IPS-NIHi7 (cell line): ENCODE data around the gene EIF4G3.
"Not testable (repeated sequence)": the region's sequence is repeated elsewhere in the genome, so short reads cannot be mapped to it uniquely, and the experiment has no call there.

Experiments used
- DNase-seq: peaks from one replicate; pipeline ENCODE4 v3.0.0; 2012; ENCODE audit warnings: mixed read lengths; ENCODE audit errors: extremely low spot score

Gene EIF4G3

DNA sequence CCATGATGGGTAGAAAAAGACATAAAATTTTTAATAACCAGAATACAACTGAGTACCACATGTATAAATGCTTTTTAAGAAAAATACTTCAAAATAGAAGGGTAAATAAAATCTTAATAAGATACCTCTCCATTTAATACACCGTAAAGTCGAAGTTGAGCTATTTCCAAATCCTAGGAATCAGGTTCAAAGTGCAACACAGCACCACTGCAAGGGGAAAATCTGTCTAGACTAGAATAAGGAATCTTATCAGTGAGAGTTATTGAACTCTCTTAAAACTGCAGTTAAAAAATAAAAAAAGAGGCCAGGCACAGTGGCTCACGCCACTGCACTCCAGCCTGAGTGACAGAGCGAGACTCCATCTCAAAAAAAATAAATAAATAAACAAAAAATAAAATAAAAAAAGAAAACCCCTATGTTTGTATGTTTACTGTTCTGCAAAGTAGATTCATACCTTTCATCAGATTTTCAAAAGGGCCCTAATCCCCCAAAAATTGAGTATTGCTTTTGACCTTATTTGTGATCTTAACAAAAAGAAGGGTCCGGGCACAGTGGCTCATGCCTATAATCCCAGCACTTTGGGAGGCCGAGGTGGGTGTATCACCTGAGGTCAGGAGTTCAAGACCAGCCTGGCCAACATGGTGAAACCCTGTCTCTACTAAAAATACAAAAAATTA, 109.0 kb downstream of the EIF4G3 start:
- DNase-seq = no peak

DNA sequence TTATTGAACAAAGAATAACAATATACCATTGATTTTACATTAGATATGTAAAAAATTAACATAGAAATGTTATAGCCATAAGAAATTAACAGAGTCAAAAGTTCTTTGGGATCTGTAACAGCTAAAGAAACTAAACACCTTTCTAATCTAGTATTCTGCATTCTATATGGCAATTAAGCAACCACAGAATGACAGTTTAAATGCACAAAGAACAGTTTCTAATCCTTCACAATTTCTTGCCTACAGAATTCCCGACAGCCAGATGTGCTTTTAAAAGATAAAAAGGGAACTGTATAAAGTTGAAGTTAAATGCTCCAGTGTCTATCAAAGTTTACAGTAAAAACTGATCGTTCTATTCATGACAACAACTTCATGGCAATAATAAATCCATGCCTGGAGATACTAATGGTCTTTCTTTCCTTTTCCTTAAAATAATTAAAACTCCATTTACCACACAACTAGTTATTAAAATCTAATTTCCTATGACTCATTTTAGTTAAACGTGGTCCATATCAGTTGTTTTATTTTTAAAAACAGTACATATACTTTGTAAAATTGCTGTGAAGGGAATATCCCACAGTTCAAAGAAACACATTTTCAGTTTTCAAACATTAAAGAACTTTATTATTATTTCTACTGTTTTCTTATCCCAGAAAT, 110.2 kb downstream of the EIF4G3 start:
- DNase-seq = no peak

DNA sequence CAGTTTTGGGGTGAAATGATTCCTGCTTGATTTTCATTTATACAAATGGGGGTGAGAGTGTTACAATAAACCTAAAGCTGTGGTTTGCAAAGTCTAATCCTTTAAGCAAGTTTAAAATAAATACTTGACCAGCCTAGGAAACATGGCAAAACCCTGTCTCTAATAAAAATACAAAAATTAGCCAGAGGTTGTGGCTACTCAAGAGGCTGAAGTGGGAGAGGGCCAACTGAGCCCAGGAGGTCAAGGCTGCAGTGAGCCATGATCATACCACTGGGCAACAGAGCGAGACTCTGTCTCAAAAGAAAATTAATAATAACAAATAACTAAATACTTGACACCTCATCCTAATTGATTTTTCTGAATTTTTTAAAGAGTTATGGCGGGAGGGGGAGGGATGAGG, 110.8 kb downstream of the EIF4G3 start:
- no peak for DNase-seq

DNA sequence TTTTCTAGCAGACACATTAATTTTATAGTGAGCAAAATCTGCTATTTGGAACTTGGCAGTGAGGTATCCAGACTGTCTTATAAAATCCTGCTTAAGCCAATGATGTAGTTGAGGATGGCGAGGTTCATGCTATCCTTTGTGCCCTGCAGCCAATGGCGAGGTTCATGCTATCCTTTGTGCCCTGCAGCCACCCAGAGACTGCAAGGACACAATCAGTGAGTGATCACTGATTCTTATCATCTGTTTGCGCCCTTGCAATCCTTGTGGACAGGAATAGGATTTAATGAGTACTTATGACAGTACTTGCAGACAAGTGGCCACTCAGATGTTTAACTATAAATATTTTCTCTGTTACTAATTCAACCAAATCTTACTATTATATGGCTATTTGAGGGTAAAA, 112.6 kb downstream of the EIF4G3 start:
- DNase-seq = no peak

DNA sequence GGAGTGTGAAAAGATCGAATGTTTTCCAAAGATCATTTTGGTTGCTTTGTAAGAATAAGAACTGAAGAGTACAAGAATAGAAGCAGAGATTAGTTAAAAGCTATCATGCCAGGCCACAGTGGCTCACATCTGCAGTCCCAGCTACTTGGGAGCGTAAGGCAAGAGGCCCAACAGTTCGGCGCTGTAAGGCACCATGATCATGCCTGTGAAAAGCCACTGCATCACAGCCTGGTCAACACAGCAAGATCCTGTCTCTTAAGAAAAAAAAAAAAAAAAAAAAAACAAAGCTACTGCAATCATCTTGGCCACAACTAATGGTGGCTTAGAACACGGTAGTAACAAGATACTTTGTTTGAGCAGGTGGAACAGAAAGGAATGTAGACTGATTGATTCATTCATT, 116.2 kb downstream of the EIF4G3 start:
- no peak for DNase-seq

DNA sequence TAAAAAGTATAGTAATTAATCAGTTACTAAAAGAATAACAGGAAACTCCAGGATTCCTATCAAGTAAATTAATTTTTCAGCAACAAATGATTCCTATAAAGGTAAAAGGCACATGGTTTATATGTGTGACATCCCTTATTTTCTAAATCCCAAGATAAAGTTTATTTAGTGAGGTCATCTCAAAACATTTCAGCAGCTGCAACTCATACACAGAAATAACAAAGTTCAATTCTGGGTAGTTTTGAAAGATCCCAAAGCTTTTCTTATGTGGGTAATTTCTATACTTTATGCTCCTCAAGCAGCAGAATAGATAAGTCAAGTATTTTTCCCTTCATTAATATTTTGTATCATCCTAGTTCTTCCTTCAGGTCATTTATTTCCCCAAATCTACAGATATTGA, 117.7 kb downstream of the EIF4G3 start:
- DNase-seq = no peak

DNA sequence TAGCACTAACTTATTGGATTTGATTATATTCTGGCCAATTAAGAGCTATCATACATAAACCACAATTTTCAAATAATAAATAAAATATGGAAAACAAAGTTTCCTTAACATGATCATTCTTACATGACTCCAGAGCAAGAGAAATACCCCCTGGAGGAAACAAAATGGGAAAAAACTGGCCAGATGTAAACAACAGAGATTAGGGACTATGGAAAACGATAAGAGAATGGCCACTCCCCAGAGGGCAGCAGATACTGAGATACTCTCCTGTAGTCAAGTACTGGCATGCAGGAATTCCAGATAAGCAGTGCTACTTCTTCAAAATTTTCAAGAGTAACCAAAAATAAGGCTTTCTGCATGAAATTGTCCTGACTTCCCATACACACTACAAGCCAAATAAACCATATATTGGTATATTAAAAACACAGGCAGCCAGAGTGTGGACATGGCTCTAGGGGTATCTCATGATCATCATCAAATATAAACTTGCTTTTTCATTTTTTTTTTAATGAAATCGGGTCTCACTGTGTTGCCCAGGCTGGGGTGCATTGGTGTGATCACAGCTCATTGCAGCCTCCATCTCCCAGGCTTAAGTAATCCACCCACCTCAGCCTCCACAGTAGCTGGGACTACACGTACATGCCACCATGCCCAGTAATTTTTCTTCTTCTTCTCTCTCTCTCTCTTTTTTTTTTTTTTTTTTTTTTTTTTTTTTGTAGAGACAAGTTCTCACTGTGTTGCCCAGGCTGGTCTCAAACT, 118.5 kb downstream of the EIF4G3 start:
- peak; percentile 21 for DNase-seq

DNA sequence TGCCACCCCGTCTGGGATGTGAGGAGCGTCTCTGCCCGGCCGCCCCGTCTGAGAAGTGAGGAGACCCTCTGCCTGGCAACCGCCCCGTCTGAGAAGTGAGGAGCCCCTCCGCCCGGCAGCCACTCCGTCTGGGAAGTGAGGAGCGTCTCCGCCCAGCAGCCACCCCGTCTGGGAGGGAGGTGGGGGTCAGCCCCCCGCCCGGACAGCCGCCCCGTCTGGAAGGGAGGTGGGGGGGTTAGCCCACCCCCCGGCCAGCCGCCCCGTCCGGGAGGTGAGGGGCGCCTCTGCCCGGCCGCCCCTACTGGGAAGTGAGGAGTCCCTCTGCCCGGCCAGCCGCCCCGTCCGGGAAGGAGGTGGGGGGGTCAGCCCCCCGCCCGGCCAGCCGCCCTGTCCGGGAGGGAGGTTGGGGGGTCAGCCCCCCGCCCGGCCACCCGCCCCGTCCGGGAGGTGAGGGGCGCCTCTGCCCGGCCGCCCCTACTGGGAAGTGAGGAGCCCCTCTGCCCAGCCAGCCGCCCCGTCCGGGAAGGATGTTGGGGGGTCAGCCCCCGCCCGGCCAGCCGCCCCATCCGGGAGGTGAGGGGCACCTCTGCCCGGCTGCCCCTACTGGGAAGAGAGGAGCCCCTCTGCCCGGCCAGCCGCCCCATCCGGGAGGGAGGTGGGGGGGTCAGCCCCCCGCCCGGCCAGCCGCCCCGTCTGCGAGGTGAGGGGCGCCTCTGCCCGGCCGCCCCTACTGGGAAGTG, 123.3 kb downstream of the EIF4G3 start:
- not testable (repeated sequence) for DNase-seq

DNA sequence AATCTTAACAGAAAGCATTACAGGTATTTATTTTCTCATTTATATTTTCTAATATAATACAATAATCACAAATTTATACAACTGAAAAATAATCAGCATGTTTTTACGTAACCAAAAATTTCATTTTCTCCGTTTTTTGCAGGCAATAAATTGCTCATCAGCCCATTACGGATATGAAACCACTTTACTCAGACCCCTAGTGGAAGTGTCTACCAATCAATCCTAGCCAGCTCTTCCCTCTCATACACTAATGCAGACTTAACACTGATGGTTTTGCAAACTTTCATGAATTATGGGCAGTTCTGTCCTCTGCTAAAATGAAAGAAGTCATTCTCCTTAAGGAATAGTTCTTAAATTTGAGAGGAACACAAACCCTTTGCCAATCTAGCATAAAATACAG, 124.7 kb downstream of the EIF4G3 start:
- DNase-seq = no peak

DNA sequence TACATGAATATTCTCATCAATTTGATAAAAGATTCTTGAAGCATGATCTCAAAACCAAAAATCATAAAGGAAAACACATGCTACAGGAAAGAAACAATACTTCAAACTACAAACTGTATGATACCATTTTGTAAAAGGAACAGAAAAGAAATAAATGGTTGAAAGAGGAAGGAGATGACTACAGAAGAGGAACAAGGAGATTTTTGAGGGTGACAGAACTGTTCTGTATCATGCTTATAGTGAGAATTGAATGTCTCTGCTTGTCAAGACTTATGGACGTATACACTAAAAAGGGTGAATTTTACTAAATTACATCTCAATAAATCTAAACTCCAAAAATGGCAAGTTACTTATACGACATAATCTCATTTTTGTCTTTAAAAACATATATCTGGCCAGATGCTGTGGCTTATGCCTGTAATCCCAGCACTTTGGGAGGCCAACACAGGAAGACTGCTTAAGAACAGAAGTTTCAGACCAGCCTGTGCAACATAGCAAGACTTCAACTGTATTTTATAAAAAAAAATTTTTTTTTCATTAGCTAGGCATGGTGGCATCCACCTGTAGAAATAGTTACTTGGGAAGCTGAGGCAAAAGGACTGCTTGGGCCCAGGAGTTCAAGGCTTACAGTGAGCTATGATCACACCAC, 125.4 kb downstream of the EIF4G3 start:
- DNase-seq = no peak

DNA sequence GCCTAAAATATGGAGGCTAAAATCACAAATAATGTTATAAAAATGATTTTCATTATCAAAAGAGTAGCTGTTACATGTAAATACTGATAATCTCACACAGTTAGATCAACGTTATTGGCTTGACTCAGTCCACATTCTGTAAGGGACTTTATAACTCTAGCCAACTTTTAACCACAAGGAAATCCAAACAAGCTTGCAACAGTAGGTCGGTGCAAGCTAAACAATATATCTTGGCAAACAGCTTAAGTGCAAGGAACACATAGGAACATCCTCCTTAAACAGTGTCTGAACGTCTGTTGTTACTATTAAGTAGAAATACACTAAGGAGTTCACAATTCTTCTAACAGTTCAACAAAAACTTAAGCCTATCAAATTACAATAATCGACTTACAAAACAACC, 126.7 kb downstream of the EIF4G3 start:
- DNase-seq = no peak

DNA sequence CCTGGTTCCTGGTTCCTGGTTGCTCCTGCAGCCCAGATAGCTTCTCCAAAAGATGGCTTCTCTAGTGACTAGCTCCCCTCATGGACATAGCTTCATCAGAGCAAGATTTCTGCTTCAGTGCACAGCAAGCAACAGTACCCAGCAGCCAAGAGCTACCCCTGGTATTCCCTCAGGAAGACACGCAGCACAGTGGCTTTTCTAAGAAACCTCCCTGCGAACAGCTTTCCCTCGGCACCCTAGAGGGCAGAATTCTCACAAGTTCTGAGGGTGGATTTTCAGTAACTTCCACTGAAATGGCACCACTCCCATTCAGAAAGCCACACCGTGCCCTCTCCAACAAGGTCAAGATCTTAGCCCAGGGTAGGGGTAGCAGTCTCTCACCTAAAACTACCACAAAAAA, 128.2 kb downstream of the EIF4G3 start:
- peak; percentile 14 for DNase-seq

DNA sequence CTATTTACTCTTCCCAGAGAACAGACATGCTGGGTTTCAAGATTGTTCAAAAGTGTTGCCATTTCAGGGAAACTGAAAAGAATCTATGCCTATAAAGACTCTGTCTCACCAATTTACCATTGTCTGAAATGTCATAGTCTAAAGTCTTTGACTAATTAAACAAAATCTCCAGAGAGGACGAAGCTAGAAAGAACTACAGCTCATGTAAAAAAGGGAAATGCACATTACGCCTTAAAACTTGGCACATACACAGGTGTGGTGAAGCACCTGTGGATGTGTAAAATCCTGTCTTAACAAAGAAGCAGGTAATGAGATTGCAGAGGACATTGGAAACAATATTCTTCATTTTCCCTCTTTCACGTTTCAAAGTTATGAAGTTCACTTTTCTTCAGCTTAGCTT, 130.6 kb downstream of the EIF4G3 start:
- DNase-seq = no peak

DNA sequence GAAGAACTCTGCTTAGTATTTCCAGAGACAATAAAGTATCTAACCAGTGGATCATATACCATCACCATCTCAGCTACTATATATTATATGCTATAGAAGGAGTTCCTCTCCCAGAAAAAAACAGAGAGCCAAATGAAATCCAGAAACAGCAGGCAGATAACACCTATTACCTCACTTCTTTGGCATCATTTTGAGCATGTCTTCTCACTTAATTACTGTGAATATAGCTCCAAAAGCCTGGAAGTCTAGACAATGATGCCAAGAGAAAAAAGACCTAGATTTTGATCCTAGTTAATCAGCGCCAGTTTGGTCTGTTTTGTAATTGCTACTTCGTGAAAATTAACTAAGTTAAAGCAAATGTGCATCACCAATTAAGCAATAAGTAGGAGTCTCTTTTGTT, 131.3 kb downstream of the EIF4G3 start:
- DNase-seq = no peak

DNA sequence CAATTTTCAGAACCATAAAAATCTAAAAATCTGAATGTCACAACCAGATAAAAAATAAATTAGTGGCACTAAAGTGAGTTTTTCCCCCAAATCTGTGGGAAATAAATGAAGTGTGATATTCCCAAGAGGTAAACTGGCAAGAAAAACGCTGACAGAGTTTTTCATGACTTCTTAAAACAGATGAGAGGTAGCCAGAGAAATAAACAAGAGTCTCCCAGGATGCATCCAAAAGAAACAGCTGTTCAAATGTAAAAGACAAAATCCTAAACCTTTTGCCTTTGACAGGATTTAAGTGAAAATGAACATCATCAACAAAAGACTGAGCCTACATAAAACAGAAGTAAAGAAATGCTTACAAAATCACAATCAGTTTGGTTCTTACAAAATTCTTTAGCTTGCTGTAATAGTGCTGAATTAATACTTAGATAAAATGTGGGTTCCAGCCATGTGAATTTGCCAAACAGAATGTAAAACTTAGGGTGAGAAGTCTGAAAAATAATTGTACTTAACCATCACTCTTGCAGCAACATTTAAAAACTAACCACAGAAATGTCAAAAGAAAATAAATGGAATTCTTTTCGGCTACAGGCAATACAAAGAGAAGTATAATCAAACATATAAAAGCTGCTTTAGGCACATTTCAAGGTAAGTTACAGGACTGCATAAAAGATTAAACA, 133.6 kb downstream of the EIF4G3 start:
- DNase-seq = no peak

DNA sequence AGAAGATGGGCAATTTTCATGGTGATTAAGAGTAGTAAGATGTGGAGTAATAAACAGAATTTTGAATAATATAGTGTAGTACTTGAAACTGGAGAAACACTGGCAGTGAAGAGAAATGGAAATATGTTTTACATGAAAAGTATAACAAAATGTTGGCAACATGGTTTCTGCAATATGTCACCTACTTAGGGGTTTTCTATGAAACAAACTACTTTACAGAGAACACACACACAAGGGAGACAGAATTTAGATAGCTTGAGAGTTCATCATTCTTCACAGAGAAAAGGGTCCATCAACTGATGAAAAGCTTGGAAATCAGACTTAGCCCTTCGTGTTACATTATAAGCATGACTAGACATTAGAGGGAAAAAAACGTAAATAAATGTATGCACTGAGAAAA, 135.2 kb downstream of the EIF4G3 start:
- DNase-seq = no peak

DNA sequence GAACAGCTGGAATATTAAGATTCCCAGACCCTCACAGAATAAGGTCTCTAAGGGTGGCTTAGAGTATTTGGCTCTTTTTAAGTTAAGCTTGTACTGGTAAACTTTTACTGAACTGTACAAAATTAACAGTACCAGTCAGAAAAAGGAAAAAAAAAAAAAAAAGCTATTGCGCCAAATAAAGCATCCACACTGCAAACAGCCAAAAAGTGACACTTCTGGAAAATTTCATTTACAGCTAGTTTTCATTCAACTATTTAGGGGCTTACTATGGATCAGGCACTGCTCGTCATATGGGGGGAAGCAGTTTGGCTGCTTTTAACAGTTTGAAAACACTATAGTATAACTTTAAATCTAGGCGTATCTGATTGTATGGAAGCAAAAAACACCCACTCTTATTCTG, 139.6 kb downstream of the EIF4G3 start:
- DNase-seq = no peak

DNA sequence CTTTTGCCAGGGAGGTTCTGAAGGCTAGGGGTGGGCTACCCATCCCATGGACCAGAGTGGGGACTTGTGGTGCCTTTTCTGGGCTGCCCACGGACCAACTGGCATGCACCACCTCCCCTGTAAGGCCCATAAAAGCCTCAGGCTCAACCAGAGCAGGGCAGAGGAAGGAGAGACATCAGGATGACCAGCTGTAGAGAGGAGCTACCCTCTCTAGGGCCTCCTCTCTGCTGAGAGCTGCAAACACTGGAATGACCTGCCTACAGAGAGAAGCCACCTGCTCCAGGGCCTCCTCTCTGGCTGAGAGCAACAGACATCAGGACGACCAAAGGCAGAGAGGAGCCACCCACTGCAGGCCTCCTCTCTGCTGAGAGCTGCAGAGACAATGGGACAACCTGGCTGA, 140.9 kb downstream of the EIF4G3 start:
- DNase-seq = no peak

DNA sequence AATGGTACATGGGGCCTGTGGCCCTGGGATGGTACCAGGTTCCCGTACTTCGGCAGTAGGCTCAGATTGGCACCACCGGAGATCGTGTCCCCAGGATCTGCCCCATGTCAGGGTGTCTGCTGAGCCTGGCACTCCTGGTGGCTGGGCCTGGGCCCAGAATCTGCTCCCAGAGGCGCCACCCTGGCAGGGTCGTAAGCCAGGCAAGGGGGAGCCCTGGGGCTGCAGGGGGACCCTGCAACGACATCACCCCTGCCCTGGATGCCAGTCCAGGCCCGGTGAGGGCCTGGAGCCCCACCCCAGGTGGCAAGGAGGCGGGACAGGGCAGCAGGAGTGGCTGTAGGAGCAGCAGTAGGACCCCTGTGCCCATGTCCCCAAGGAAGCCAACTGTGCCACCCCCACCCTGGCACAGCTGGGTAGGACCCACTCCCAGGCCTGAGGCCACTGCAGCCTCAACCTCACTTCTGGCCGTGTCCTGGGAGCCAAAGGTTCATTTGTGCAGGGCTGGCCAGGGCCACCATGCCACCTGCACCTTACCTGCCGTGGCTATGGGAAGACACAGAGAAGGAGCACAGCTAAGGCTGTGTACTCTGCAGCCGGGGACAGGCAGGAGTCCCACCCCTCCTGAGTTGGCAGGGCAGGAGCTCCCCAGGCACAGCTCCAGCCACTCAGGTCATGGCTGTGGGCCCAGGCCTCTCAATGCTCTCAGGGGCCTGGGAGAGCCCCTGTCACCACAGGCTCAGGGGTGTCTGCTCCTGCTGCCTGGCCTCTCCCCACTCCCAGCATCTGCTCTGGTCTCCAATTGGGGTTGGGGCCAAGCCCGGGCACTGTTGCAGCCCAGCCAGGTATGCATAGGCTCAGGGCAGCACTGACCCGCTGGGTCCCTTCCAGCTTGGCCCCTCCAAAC, 141.7 kb downstream of the EIF4G3 start:
- DNase-seq = no peak

DNA sequence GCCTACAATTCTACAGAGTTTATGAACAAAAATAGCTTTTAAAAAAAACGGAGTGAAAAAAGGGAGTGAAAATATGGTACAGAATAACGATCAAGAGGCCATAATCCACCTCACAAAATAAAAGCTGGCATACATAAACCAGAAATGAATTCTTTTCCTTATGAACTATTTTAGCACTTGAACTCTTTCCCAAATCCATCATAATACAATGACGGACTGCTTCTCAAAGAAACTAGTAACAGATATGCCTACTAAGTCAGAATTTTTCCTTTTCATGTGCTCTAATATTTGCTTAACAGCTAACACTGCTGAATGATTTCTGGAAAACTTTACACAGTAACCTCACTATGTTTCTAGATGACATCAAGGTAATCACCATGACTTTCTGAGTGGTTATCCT, 144.0 kb downstream of the EIF4G3 start:
- no peak for DNase-seq
